Hematopoietic multipotent progenitor cell treated with erythropoietin and hydrocortisone succinate and interleukin-3 and kit ligand, for 17 days (in vitro differentiated cells): ENCODE data around the gene PHLDA1.
"Not testable (repeated sequence)": the region's sequence is repeated elsewhere in the genome, so short reads cannot be mapped to it uniquely, and the experiment has no call there.

Source experiments
- DNase-seq: peaks from one replicate; pipeline ENCODE4 v3.0.0-alpha.2; 2015; ENCODE audit warnings: low spot score

The PHLDA1 gene

GRCh38 chr12:75984577-75985182 is 46.9 kb downstream of the PHLDA1 start:
- DNase-seq, result no peak

GRCh38 chr12:75983851-75984250 is 47.7 kb downstream of the PHLDA1 start:
- DNase-seq, result not testable (repeated sequence)

DNA sequence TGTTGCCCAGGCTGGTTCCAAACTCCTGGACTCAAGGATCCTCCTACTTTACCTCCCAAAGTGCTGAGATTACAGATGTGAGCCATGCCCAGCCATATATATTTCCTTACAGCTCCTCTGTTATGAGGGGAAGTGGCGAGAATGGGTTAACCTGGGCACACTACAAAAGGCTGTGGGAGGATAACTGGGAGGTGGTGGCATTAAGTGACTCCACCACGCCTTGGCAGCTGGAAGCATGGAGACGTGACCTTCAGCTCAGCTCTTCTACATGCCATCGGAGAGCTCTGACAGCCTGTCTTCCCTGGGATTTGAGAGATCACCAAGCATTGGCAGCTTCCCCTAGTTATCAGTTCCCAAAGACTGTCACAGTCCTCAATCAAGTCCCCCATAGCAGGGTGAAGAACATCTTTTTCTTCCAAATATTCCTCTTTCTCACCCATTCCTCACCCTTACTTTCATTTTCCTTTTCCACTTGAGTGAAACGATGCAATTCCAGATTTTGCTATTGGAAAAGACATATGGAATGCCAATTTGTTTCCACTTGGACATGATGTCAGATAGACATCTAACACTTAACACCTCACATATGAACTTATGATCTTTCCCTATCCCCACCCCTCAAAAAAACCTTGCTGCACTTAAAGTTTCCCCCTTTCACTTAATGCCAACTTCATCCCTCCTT is 48.5 kb downstream of the PHLDA1 start:
- DNase-seq, result no peak

DNA sequence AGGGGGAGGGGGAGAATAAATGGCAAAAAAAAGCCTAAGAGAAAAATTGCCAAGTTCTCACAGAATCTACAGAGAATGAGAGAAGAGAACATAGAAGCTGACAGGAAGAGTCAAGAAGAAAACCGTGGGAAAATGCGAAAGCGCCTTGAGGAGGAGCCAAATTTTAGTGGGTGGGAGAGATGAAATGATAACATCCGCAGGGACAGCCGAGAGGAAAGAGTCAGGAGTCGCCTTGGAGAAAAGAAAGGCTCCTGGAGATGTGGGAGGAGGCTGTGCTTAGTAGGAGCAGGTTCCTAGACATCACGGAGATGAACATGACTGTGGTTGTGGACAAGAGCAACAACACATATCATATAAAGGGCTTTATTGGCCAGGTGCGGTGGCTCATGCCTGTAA is 49.4 kb downstream of the PHLDA1 start:
- DNase-seq, result no peak

GRCh38 chr12:75981247-75982168 is 50.1 kb downstream of the PHLDA1 start:
- no peak for DNase-seq

DNA sequence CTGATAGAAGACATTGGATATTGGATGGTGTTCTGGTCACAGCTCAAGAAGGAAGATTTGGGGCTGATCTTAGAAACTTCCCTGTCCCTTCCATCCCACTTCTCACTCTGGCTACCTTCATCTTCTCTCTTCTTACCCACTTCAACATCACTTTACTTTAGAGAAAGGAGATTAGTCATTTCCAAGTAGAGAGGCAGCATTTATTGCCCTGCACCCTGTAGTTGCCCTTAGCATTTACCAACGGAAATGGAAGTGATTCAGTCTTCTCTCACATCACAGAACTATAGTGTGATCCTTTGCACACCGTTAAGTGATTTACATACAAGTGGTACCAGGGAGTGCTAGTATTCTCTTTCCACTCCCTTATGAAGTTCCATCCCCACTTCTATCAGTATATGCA is 52.4 kb downstream of the PHLDA1 start:
- DNase-seq, result no peak

GRCh38 chr12:75978677-75979076 is 52.9 kb downstream of the PHLDA1 start:
- DNase-seq, result no peak

GRCh38 chr12:75977952-75978671 is 53.5 kb downstream of the PHLDA1 start:
- no peak for DNase-seq

- no peak for DNase-seq
These were observed 54.0 kb downstream of the PHLDA1 start for GRCh38 chr12:75977590-75977951.

GRCh38 chr12:75976913-75977312 is 54.7 kb downstream of the PHLDA1 start:
- DNase-seq, result no peak

DNA sequence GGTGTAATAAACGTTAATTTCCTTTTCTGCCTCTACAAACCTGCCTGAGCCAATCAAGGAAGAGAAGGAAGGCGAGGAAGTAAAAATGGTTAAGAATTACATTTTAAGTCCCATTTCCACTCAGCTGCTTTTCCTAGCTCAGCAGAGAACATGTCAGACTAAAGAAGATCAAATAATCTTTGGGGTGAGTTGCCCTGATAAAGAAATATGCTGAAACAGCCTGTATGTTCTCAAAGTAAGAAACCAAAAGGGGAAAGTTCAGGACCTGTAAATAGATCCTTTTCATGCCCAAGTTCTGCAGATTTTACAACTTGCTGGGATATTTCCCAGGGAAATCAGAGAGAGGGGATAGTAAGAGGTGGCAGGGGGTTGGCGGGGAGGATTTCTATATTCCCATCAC is 55.5 kb downstream of the PHLDA1 start:
- no peak for DNase-seq

DNA sequence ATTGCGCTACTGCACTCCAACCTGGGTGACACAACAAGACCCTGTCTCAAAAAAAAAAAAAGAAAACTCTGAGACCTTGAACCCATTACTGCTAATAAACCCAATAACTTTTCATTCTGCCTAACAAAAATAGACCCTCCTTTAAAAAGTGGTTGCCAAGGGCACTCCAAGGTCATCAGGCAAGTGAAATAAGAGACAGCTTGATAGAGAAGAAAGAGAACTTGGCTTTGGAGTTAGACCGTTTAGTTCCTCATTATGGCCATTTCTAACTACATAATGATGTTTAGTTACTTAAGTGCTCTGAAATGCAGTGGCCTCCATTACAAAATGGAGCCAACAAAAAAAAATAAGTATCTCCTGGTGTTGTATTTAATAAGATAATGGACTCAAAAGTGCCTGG is 55.9 kb downstream of the PHLDA1 start:
- DNase-seq, result no peak
